GM10248 (cell line): ENCODE measurements around the gene PSMB8.

Experiments
- CTCF ChIA-PET: fragments of 300-600 bp; sonication (Branson Sonifier 250); formaldehyde crosslinking; extraction: SDS; loops from one replicate; lab custom pipeline; 2021; ENCODE audit warnings: antibody characterized with exemption; lab: Yijun Ruan, JAX
- POLR2A ChIA-PET: fragments of 350-650 bp; sonication (Branson Sonifier 250); formaldehyde crosslinking; extraction: SDS; loops from one replicate; lab custom pipeline; 2020; ENCODE audit warnings: antibody characterized with exemption; lab: Yijun Ruan, JAX
- DNase-seq: peaks from one replicate; pipeline ENCODE4 v3.0.0; 2012; ENCODE audit errors: extremely low spot score
- CTCF ChIP-seq: IDR thresholded peaks from 2 replicates; pipeline ENCODE4 v1.5.1; 2012; ENCODE audit warnings: mild to moderate bottlenecking, low read depth; ENCODE audit errors: extremely low read depth, missing control alignments, control extremely low read depth

PSMB8 gene

DNA sequence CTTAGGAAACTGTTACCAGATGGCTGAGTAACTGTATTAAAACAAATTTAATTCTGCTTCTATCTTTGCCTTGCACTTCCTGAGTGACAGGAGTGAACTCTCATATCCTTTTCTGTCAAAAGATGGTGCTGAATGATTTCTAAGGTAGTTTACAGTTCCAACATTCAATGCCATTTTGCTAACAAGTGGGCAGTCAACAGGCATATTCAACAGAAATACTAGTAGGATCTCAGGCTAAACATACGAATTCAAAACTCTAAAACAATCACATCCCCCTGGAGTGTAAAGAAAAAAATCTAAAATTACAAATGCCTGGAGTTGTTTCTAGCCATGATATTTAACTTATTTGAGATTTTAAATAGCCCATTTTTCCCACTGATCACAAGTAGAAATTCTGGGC, 16.8 kb upstream of the PSMB8 start:
- TF ChIP-seq CTCF = no peak
- no peak for DNase-seq
- ChIA-PET POLR2A (no interaction called here), CTCF (interaction anchor here (1.2 to 13.7 kb wide), 3 partner anchors 8 to 448 kb away, joined by 3 to 339 read pairs (median 159); partner anchors contain the start of genes PSMB8 and TAP2)

DNA sequence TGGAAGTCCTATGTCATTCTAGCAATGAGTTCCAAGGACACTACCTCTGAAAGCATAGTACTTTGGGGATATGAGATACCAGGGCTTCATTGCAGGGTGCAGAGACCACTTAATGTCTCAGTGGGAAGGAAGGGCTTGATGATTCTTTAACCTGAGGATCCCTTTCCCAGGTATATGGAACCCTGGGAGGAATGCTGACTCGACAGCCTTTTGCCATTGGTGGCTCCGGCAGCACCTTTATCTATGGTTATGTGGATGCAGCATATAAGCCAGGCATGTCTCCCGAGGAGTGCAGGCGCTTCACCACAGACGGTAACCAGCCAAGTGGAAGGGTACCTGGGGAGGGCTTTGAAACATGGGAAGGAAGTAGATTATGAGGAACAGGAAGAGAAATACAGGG, 14.3 kb upstream of the PSMB8 start:
- ChIA-PET CTCF (interaction anchor here (0.9 to 13.7 kb wide), 5 partner anchors 10 to 126 kb away, joined by 3 to 339 read pairs (median 6); partner anchors contain the start of genes PSMB8 and TAP2), POLR2A (interaction anchor here (1.7 kb wide), 1 partner anchor 114 kb away, joined by 5 read pairs; no protein-coding TSS in a partner anchor)
- DNase-seq = no peak
- TF ChIP-seq CTCF = no peak

GRCh38 chr6:32857156-32857891, 13.5 kb upstream of the PSMB8 start:
- DNase-seq = no peak
- ChIA-PET CTCF (interaction anchor here (0.9 to 13.7 kb wide), 7 partner anchors 11 to 443 kb away, joined by 3 to 339 read pairs (median 5); partner anchors contain the start of genes PSMB8 and TAP2), POLR2A (interaction anchor here (1.7 kb wide), 1 partner anchor 115 kb away, joined by 5 read pairs; no protein-coding TSS in a partner anchor)
- no peak for TF ChIP-seq CTCF

DNA sequence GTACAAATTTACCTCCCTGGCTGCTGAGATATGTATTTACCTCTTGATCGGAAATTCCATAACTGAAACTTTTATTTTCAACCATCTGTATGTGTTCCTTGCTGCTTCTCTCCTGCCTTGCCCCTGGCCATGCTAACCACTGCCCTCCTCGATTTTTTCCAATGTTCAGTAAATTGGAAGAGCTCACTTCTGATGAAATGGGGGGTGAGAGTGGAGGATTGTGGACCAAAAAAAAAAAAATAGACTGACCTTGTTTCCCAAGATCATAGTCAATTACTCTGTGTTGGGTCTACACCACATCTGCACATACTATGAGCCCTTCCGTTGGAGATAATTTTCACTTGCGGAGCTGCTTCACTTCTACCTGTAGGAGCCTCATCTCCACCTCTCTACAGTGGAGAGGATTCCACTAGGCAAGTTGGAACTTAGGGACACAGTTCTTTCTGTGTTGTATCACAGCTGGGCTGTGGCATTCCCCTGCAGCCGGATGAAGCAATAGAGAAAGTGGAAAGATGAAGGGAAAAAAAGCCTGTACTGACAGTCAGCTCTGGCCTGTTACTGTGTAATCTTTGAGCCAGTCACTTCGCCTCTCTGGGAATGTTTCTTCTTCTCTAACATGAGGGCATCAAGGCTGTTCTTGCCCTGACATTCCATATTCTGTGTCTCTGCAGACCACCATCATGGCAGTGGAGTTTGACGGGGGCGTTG, 11.8 kb upstream of the PSMB8 start:
- CTCF ChIA-PET = interaction anchor here (0.7 to 13.7 kb wide), 12 partner anchors 8 to 271 kb away, joined by 3 to 339 read pairs (median 6); partner anchors contain the start of genes PSMB8 and TAP2

DNA sequence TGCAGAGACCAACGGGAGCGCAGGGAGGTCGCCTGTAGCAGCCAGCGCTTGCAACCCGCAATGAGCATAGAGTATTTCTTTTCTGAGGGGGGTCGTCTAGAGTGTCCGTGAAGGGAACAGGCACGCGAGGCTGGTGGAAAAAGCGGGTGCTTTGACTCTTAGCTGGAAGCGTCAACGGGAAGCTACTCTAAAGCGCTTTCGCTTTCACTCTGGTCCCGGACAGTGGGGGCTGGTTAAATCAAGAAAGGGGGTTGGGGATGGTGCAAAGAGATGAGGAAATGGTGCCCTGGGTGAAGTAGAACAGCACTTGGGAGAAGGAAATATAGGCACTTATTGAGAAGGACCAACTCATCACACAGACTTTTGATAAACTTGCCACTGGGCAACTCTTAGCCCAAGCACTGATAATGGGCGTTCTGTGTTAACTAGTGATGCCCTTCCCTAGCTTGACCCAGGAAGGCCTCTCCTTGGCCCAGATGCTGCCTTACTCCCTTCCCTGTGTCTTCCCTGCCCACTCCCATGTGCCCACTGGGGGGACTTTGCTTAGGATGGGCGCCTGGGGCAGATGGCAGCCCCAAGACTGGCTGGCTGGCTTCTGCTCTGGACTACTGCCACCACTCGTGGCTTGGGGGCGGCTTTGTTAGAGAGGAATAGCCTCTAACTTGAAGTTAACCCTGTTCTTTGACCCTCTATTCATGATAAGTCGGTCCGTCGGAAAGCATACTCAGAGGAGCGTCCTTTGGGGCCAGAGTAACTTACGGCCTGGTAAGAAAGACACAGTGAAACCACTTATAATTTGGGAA, 10.7 kb upstream of the PSMB8 start:
- CTCF ChIA-PET = interaction anchor here (0.7 to 13.7 kb wide), 18 partner anchors 9 to 130 kb away, joined by 3 to 339 read pairs (median 6); partner anchors contain the start of genes PSMB8 and TAP2
- TF ChIP-seq CTCF = no peak
- POLR2A ChIA-PET = interaction anchor here (0.6 to 3.6 kb wide), 4 partner anchors 11 to 695 kb away, joined by 3 to 44 read pairs (median 20); partner anchors contain the start of genes PSMB8 and TAP2
- peak; percentile 64 for DNase-seq

More for the DNA sequence above, 11.8 kb upstream of the PSMB8 start:
- POLR2A ChIA-PET = interaction anchor here (0.6 to 3.6 kb wide), 5 partner anchors 12 to 696 kb away, joined by 3 to 44 read pairs (median 3); partner anchors contain the start of gene PSMB8
- TF ChIP-seq CTCF = no peak
- DNase-seq = no peak
